GM21381 (cell line): Measurements from ENCODE around the gene ELOVL6.
"Not testable (repeated sequence)": the region's sequence is repeated elsewhere in the genome, so short reads cannot be mapped to it uniquely, and the experiment has no call there.

Experiments
- ATAC-seq: cut with Tn5 transposase; IDR thresholded peaks from one replicate; pipeline ENCODE4 v1.9.1; 2021; ENCODE audit warnings: mild to moderate bottlenecking, moderate library complexity; ENCODE audit not compliant: unreplicated experiment

Gene ELOVL6

GRCh38 chr4:110198435-110199416 is at the start of gene ELOVL6:
Gene ELOVL6 (minus strand): TSS chr4:110198615. CDS start chr4:110198335, 280 bp downstream.
- ATAC-seq = peak; percentile 19

- no peak for ATAC-seq
These were observed 49.7 kb upstream of the ELOVL6 start for GRCh38 chr4:110248100-110248499.

GRCh38 chr4:110247591-110247990 is 49.2 kb upstream of the ELOVL6 start:
- no peak for ATAC-seq

- ATAC-seq = no peak
These were observed 47.2 kb upstream of the ELOVL6 start for GRCh38 chr4:110245577-110245976.

- ATAC-seq = no peak
These were observed 37.9 kb upstream of the ELOVL6 start for GRCh38 chr4:110236324-110236723.

GRCh38 chr4:110233581-110233980 is 35.2 kb upstream of the ELOVL6 start:
- ATAC-seq = not testable (repeated sequence)

GRCh38 chr4:110231869-110232268 is 33.5 kb upstream of the ELOVL6 start:
- ATAC-seq = no peak

GRCh38 chr4:110229266-110229665 is 30.9 kb upstream of the ELOVL6 start:
- ATAC-seq = no peak

- no peak for ATAC-seq
These were observed 26.4 kb upstream of the ELOVL6 start for GRCh38 chr4:110224812-110225211.

GRCh38 chr4:110224142-110224541 is 25.7 kb upstream of the ELOVL6 start:
- no peak for ATAC-seq

- not testable (repeated sequence) for ATAC-seq
These were observed 20.5 kb upstream of the ELOVL6 start for GRCh38 chr4:110218935-110219334.

GRCh38 chr4:110217181-110217580 is 18.8 kb upstream of the ELOVL6 start:
- ATAC-seq = not testable (repeated sequence)

- ATAC-seq = no peak
These were observed 17.7 kb upstream of the ELOVL6 start for GRCh38 chr4:110216129-110216528.

- ATAC-seq = no peak
These were observed 13.3 kb upstream of the ELOVL6 start for GRCh38 chr4:110211770-110212061.

GRCh38 chr4:110211007-110211769 is 12.8 kb upstream of the ELOVL6 start:
- ATAC-seq = peak; percentile 85

GRCh38 chr4:110208419-110208818 is 10.0 kb upstream of the ELOVL6 start:
- no peak for ATAC-seq

GRCh38 chr4:110207233-110207632 is 8.8 kb upstream of the ELOVL6 start:
- ATAC-seq = no peak

GRCh38 chr4:110202024-110202423 is 3.6 kb upstream of the ELOVL6 start:
- ATAC-seq = no peak

GRCh38 chr4:110201502-110201901 is 3.1 kb upstream of the ELOVL6 start:
- ATAC-seq = no peak

- ATAC-seq = no peak
These were observed 2.3 kb upstream of the ELOVL6 start for GRCh38 chr4:110200689-110201088.

GRCh38 chr4:110198049-110198434 is 373 bp downstream of the ELOVL6 start:
- ATAC-seq = no peak

- peak; percentile 14 for ATAC-seq
These were observed 829 bp downstream of the ELOVL6 start for GRCh38 chr4:110197529-110198042.
